WTC11 (cell line): ENCODE measurements around the gene GNGT2. TPM values are rescaled to one million over a fixed set of nuclear protein-coding genes. Genes with fewer than 3 reads are reported as not detected.

Source experiments
- ATAC-seq: fragments of 200-7000 bp; cut with Tn5 transposase; 2 replicates; pipeline ENCODE4 v1.10.0; 2021; ENCODE audit warnings: mild to moderate bottlenecking, moderate library complexity
- CTCF ChIA-PET: fragments of 300-600 bp; sonication (Branson Sonifier 250); formaldehyde crosslinking; loops from one replicate; lab custom pipeline; 2021; ENCODE audit warnings: antibody characterized with exemption; lab: Charles Lee
- POLR2A ChIA-PET: fragments of 350-600 bp; sonication (Branson Sonifier 250); formaldehyde crosslinking; loops from one replicate; lab custom pipeline; 2021; ENCODE audit warnings: antibody characterized with exemption; lab: Charles Lee
- DNase-seq: peaks from one replicate; pipeline ENCODE4 v3.0.0; 2021; ENCODE audit warnings: low spot score
- H3K27ac Mint-ChIP-seq: 2 replicates; pipeline ENCODE4 v1.8.0; 2021; ENCODE audit warnings: mixed read lengths
- H3K27me3 Mint-ChIP-seq: 2 replicates; pipeline ENCODE4 v1.8.0; 2021; ENCODE audit warnings: low read depth, mild to moderate bottlenecking, moderate library complexity, mixed read lengths
- H3K36me3 Mint-ChIP-seq: 2 replicates; pipeline ENCODE4 v1.8.0; 2021; ENCODE audit warnings: mixed read lengths
- H3K4me1 Mint-ChIP-seq: 2 replicates; pipeline ENCODE4 v1.8.0; 2022; ENCODE audit warnings: mixed read lengths
- H3K4me3 Mint-ChIP-seq: 2 replicates; pipeline ENCODE4 v1.8.0; 2021; ENCODE audit warnings: mild to moderate bottlenecking, moderate library complexity, mixed read lengths
- H3K9me3 Mint-ChIP-seq: 2 replicates; pipeline ENCODE4 v1.8.0; 2021; ENCODE audit warnings: mixed read lengths
- ARID4B ChIP-seq: sonication (generic); formaldehyde crosslinking; IDR thresholded peaks from 2 replicates; pipeline ENCODE4 v1.8.0; 2023; ENCODE audit warnings: missing genetic modification reagents, mild to moderate bottlenecking, borderline replicate concordance
- ATF1 ChIP-seq: sonication (generic); formaldehyde crosslinking; IDR thresholded peaks from 2 replicates; pipeline ENCODE4 v1.8.1; 2023; ENCODE audit warnings: mild to moderate bottlenecking, moderate library complexity, missing genetic modification reagents
- CBFB ChIP-seq: sonication (generic); formaldehyde crosslinking; IDR thresholded peaks from 2 replicates; pipeline ENCODE4 v1.8.1; 2022; ENCODE audit warnings: mild to moderate bottlenecking, low read depth, missing genetic modification reagents
- EMX1 ChIP-seq: fragments of 250-450 bp; sonication (Bioruptor Pico); IDR thresholded peaks from 2 replicates; pipeline ENCODE4 v1.8.0; 2021; ENCODE audit warnings: mild to moderate bottlenecking
- ESRRA ChIP-seq: sonication (generic); formaldehyde crosslinking; IDR thresholded peaks from 2 replicates; pipeline ENCODE4 v1.8.1; 2022; ENCODE audit warnings: mild to moderate bottlenecking, missing genetic modification reagents, borderline replicate concordance
- GRHL2 ChIP-seq: fragments of 250-450 bp; sonication (Bioruptor Pico); IDR thresholded peaks from 2 replicates; pipeline ENCODE4 v1.8.0; 2022; ENCODE audit warnings: mild to moderate bottlenecking, moderate library complexity; ENCODE audit not compliant: insufficient replicate concordance, severe bottlenecking
- IRF1 ChIP-seq: sonication (generic); formaldehyde crosslinking; IDR thresholded peaks from 2 replicates; pipeline ENCODE4 v1.8.0; 2023; ENCODE audit warnings: missing genetic modification reagents
- MLX ChIP-seq: sonication (generic); formaldehyde crosslinking; IDR thresholded peaks from 2 replicates; pipeline ENCODE4 v1.8.1; 2023; ENCODE audit warnings: mild to moderate bottlenecking, missing genetic modification reagents, moderate library complexity
- RORB ChIP-seq: fragments of 250-450 bp; sonication (Bioruptor Pico); IDR thresholded peaks from 2 replicates; pipeline ENCODE4 v1.9.0; 2021; ENCODE audit warnings: mild to moderate bottlenecking
- TEAD1 ChIP-seq: sonication (generic); formaldehyde crosslinking; IDR thresholded peaks from 2 replicates; pipeline ENCODE4 v1.8.0; 2022; ENCODE audit warnings: mild to moderate bottlenecking, missing genetic modification reagents
- TEAD4 ChIP-seq: sonication (generic); formaldehyde crosslinking; IDR thresholded peaks from 2 replicates; pipeline ENCODE4 v1.8.0; 2022; ENCODE audit warnings: mild to moderate bottlenecking, missing genetic modification reagents
- ZNF263 ChIP-seq: sonication (generic); formaldehyde crosslinking; IDR thresholded peaks from 2 replicates; pipeline ENCODE4 v1.8.1; 2022; ENCODE audit warnings: low read depth, mild to moderate bottlenecking, moderate library complexity, missing genetic modification reagents
- ZNF281 ChIP-seq: sonication (generic); formaldehyde crosslinking; IDR thresholded peaks from 2 replicates; pipeline ENCODE4 v1.8.0; 2023; ENCODE audit warnings: mild to moderate bottlenecking, missing genetic modification reagents
- ZNF671 ChIP-seq: fragments of 250-450 bp; sonication (Bioruptor Pico); IDR thresholded peaks from 2 replicates; pipeline ENCODE4 v1.8.0; 2021; ENCODE audit warnings: mild to moderate bottlenecking
- total RNA-seq: library from RNA; stranded (reverse); gene quantifications from 3 replicates; pipeline ENCODE4 v1.2.3, GENCODE V29; 2021
- TF ChIP-seq, protein P1 (sequence below): sonication (generic); formaldehyde crosslinking; IDR thresholded peaks from 2 replicates; pipeline ENCODE4 v1.8.0; 2022; ENCODE audit warnings: mild to moderate bottlenecking, missing genetic modification reagents
- TF ChIP-seq, protein P2 (sequence below): sonication (generic); formaldehyde crosslinking; IDR thresholded peaks from 2 replicates; pipeline ENCODE4 v1.8.1; 2023; ENCODE audit warnings: mild to moderate bottlenecking, missing genetic modification reagents, borderline replicate concordance
- TF ChIP-seq, protein P3 (sequence below): sonication (generic); formaldehyde crosslinking; IDR thresholded peaks from 2 replicates; pipeline ENCODE4 v1.8.0; 2022; ENCODE audit warnings: mild to moderate bottlenecking, missing genetic modification reagents

Gene GNGT2
- total RNA-seq, 1 experiment from 2014 or later, result 0.70 TPM

GRCh38 chr17:49165143-49165542 lies 45.2 kb downstream of the GNGT2 start (continued):
- TF ChIP-seq, protein P1, sequence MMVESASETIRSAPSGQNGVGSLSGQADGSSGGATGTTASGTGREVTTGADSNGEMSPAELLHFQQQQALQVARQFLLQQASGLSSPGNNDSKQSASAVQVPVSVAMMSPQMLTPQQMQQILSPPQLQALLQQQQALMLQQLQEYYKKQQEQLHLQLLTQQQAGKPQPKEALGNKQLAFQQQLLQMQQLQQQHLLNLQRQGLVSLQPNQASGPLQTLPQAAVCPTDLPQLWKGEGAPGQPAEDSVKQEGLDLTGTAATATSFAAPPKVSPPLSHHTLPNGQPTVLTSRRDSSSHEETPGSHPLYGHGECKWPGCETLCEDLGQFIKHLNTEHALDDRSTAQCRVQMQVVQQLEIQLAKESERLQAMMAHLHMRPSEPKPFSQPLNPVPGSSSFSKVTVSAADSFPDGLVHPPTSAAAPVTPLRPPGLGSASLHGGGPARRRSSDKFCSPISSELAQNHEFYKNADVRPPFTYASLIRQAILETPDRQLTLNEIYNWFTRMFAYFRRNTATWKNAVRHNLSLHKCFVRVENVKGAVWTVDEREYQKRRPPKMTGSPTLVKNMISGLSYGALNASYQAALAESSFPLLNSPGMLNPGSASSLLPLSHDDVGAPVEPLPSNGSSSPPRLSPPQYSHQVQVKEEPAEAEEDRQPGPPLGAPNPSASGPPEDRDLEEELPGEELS (CRISPR knock-in tag), result no peak
- no peak for TF ChIP-seq ZNF671 (CRISPR knock-in tag)
- no peak for TF ChIP-seq TEAD1 (CRISPR knock-in tag)
- TF ChIP-seq CBFB (CRISPR knock-in tag), result no peak
- no peak for TF ChIP-seq MLX (CRISPR knock-in tag)
- no peak for TF ChIP-seq ARID4B (CRISPR knock-in tag)
- TF ChIP-seq, protein P2, sequence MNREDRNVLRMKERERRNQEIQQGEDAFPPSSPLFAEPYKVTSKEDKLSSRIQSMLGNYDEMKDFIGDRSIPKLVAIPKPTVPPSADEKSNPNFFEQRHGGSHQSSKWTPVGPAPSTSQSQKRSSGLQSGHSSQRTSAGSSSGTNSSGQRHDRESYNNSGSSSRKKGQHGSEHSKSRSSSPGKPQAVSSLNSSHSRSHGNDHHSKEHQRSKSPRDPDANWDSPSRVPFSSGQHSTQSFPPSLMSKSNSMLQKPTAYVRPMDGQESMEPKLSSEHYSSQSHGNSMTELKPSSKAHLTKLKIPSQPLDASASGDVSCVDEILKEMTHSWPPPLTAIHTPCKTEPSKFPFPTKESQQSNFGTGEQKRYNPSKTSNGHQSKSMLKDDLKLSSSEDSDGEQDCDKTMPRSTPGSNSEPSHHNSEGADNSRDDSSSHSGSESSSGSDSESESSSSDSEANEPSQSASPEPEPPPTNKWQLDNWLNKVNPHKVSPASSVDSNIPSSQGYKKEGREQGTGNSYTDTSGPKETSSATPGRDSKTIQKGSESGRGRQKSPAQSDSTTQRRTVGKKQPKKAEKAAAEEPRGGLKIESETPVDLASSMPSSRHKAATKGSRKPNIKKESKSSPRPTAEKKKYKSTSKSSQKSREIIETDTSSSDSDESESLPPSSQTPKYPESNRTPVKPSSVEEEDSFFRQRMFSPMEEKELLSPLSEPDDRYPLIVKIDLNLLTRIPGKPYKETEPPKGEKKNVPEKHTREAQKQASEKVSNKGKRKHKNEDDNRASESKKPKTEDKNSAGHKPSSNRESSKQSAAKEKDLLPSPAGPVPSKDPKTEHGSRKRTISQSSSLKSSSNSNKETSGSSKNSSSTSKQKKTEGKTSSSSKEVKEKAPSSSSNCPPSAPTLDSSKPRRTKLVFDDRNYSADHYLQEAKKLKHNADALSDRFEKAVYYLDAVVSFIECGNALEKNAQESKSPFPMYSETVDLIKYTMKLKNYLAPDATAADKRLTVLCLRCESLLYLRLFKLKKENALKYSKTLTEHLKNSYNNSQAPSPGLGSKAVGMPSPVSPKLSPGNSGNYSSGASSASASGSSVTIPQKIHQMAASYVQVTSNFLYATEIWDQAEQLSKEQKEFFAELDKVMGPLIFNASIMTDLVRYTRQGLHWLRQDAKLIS (CRISPR knock-in tag), result no peak
- no peak for TF ChIP-seq ATF1 (CRISPR knock-in tag)

GRCh38 chr17:49162866-49163265 lies 47.5 kb downstream of the GNGT2 start:
- DNase-seq (no peak), ATAC-seq (no peak)
- H3K27ac Mint-ChIP-seq, result no peak overlapping the region
- H3K4me3 Mint-ChIP-seq, result no peak overlapping the region
- 0 out of 2 replicates have a peak, but pooled peaks cover 3% of the 10 kb centered on the region for H3K4me1 Mint-ChIP-seq
- no peaks in the 10 kb centered on the region for H3K36me3 Mint-ChIP-seq
- CTCF ChIA-PET, result interaction anchor here (0.6 kb wide), 1 partner anchor 69 kb away, joined by 6 read pairs; no protein-coding TSS in a partner anchor
- H3K27me3 Mint-ChIP-seq, result peaks cover 16% of the 10 kb centered on the region
- H3K9me3 Mint-ChIP-seq, result no peaks in the 10 kb centered on the region
- POLR2A ChIA-PET, result no interaction called here
- TF ChIP-seq, protein P3, sequence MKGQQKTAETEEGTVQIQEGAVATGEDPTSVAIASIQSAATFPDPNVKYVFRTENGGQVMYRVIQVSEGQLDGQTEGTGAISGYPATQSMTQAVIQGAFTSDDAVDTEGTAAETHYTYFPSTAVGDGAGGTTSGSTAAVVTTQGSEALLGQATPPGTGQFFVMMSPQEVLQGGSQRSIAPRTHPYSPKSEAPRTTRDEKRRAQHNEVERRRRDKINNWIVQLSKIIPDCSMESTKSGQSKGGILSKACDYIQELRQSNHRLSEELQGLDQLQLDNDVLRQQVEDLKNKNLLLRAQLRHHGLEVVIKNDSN (CRISPR knock-in tag), result no peak
- TF ChIP-seq ZNF671 (CRISPR knock-in tag) (no peak), TEAD4 (CRISPR knock-in tag) (no peak), ESRRA (no peak), ZNF281 (CRISPR knock-in tag) (no peak), ZNF263 (no peak), GRHL2 (CRISPR knock-in tag) (no peak), EMX1 (no peak), RORB (CRISPR knock-in tag) (no peak), IRF1 (CRISPR knock-in tag) (no peak)
- TF ChIP-seq, protein P1 (CRISPR knock-in tag), result no peak
